HFFc6 (cell line): Measurements from ENCODE around the gene GRID1. TPM values are rescaled to one million over a fixed set of nuclear protein-coding genes. Genes with fewer than 3 reads are reported as not detected.

ENCODE experiments used
- DNase-seq: peaks from one replicate; pipeline ENCODE4 v3.0.0-alpha.2; 2018
- H3K27ac Mint-ChIP-seq: 2 replicates; pipeline ENCODE4 v1.8.0; 2020; ENCODE audit warnings: mild to moderate bottlenecking, mixed read lengths
- H3K27me3 Mint-ChIP-seq: 2 replicates; pipeline ENCODE4 v1.8.0; 2021; ENCODE audit warnings: mild to moderate bottlenecking, moderate library complexity, mixed read lengths; ENCODE audit not compliant: insufficient read depth
- H3K36me3 Mint-ChIP-seq: 2 replicates; pipeline ENCODE4 v1.8.0; 2021; ENCODE audit warnings: low read depth, mixed read lengths
- H3K4me1 Mint-ChIP-seq: 2 replicates; pipeline ENCODE4 v1.8.0; 2020; ENCODE audit warnings: low read depth, mixed read lengths
- H3K4me3 Mint-ChIP-seq: 2 replicates; pipeline ENCODE4 v1.8.0; 2020; ENCODE audit warnings: mild to moderate bottlenecking, moderate library complexity, mixed read lengths
- H3K9me3 Mint-ChIP-seq: 2 replicates; pipeline ENCODE4 v1.8.0; 2020; ENCODE audit warnings: mild to moderate bottlenecking, mixed read lengths
- CTCF ChIP-seq: fragments of 200-600 bp; sonication (generic); IDR thresholded peaks from 2 replicates; pipeline ENCODE4 v1.5.0; 2021; ENCODE audit warnings: antibody characterized with exemption, mild to moderate bottlenecking
- total RNA-seq, 6 experiments: library from RNA; stranded (reverse); fragmentation: NEBNext Ultra II Directional; extraction: Animal tissue kit (Norgen Biotek cat#: 25700); gene quantifications; 2 replicates in 1 of 6; 3 replicates in 5 of 6; pipeline ENCODE4 v1.2.3, GENCODE V29; 2021

GRID1 gene
- total RNA-seq, 6 experiments from 2014 or later: not detected

- no peak overlapping the region for H3K4me3 Mint-ChIP-seq
Observed at GRCh38 chr10:85863301-85864172, 503.1 kb downstream of the GRID1 start.

GRCh38 chr10:85862771-85863170 is 503.8 kb downstream of the GRID1 start:
- Mint-ChIP-seq H3K36me3 (peaks cover 15% of the 10 kb centered on the region; the same call in 1 of the 2 replicates), H3K27me3 (no peaks in the 10 kb centered on the region; the same call in 1 of the 2 replicates), H3K27ac (no peak overlapping the region), H3K4me1 (no peaks in the 10 kb centered on the region), H3K9me3 (peaks cover 78% of the 10 kb centered on the region), H3K4me3 (no peak overlapping the region)
- DNase-seq: no peak
- TF ChIP-seq CTCF: no peak

More at GRCh38 chr10:85863301-85864172, 503.1 kb downstream of the GRID1 start:
- Mint-ChIP-seq H3K9me3 (peaks cover 78% of the 10 kb centered on the region), H3K27ac (no peak overlapping the region), H3K36me3 (peaks cover 15% of the 10 kb centered on the region; the same call in 1 of the 2 replicates), H3K4me1 (no peaks in the 10 kb centered on the region), H3K27me3 (no peaks in the 10 kb centered on the region; the same call in none of the 2 replicates)
- no peak for TF ChIP-seq CTCF
- no peak for DNase-seq

GRCh38 chr10:85861513-85862197 is 504.9 kb downstream of the GRID1 start:
- H3K4me1 Mint-ChIP-seq: no peaks in the 10 kb centered on the region
- DNase-seq: no peak
- no peak overlapping the region for H3K4me3 Mint-ChIP-seq
- H3K27ac Mint-ChIP-seq: no peak overlapping the region
- H3K36me3 Mint-ChIP-seq: peaks cover 18% of the 10 kb centered on the region; the same call in 1 of the 2 replicates
- TF ChIP-seq CTCF: no peak
- H3K27me3 Mint-ChIP-seq: no peaks in the 10 kb centered on the region; the same call in 1 of the 2 replicates
- peaks cover 78% of the 10 kb centered on the region for H3K9me3 Mint-ChIP-seq

GRCh38 chr10:85859859-85860258 is 506.7 kb downstream of the GRID1 start:
- peaks cover 22% of the 10 kb centered on the region; the same call in 1 of the 2 replicates for H3K36me3 Mint-ChIP-seq
- H3K27ac Mint-ChIP-seq: no peak overlapping the region
- H3K4me1 Mint-ChIP-seq: no peaks in the 10 kb centered on the region
- no peaks in the 10 kb centered on the region; the same call in 1 of the 2 replicates for H3K27me3 Mint-ChIP-seq
- peaks cover 85% of the 10 kb centered on the region for H3K9me3 Mint-ChIP-seq
- no peak for TF ChIP-seq CTCF
- H3K4me3 Mint-ChIP-seq: no peak overlapping the region
- DNase-seq: no peak

GRCh38 chr10:85858776-85859515 is 507.6 kb downstream of the GRID1 start:
- Mint-ChIP-seq H3K27me3 (no peaks in the 10 kb centered on the region; the same call in 1 of the 2 replicates), H3K27ac (no peak overlapping the region), H3K4me3 (no peak overlapping the region), H3K9me3 (peaks cover 84% of the 10 kb centered on the region), H3K4me1 (no peaks in the 10 kb centered on the region), H3K36me3 (peaks cover 22% of the 10 kb centered on the region; the same call in 1 of the 2 replicates)
- no peak for TF ChIP-seq CTCF
- no peak for DNase-seq
